Breast epithelium (tissue), 4 donors: ENCODE data around the gene FAM78B. TPM values are rescaled to one million over a fixed set of nuclear protein-coding genes. Genes with fewer than 3 reads are reported as not detected.

Source experiments
- DNase-seq, 2 donors: peaks; one replicate each; pipeline ENCODE4 v3.0.0-alpha.2; 2019; ENCODE audit warnings: low spot score in 2 of 2
- H3K27ac ChIP-seq, 2 donors: fragments of 200-600 bp; sonication (generic) in 1 of 2; one replicate each; pipeline ENCODE4 v1.5.1; 2016 to 2019; ENCODE audit warnings: mild to moderate bottlenecking in 1 of 2
- H3K27me3 ChIP-seq, 2 donors: fragments of 200-600 bp; sonication (generic) in 1 of 2; one replicate each; pipeline versions ENCODE4 v1.5.1 to v1.6.0; 2017 to 2019; ENCODE audit warnings: control low read depth in 1 of 2, mild to moderate bottlenecking in 1 of 2
- H3K36me3 ChIP-seq: fragments of 200-600 bp; one replicate; pipeline ENCODE4 v1.5.1; 2019
- H3K4me1 ChIP-seq, 2 donors: fragments of 200-600 bp; sonication (generic); one replicate each; pipeline ENCODE4 v1.5.1; 2016 to 2019; ENCODE audit warnings: control low read depth in 1 of 2
- H3K4me3 ChIP-seq, 3 donors: fragments of 200-600 bp; sonication (generic); 1 replicate in 2 of 3; 2 replicates in 1 of 3; pipeline ENCODE4 v1.5.1; 2016 to 2019; ENCODE audit warnings: mild to moderate bottlenecking in 3 of 3, moderate library complexity in 2 of 3
- H3K9me3 ChIP-seq, 2 donors: fragments of 200-600 bp; sonication (generic) in 1 of 2; one replicate each; pipeline ENCODE4 v1.5.1; 2016 to 2019; ENCODE audit warnings: control low read depth in 1 of 2
- CTCF ChIP-seq, 3 donors: fragments of 450-650 bp; IDR thresholded peaks; one replicate each; pipeline ENCODE4 v1.5.1; 2016 to 2017; ENCODE audit warnings: antibody characterized with exemption in 3 of 3, mild to moderate bottlenecking in 3 of 3, moderate library complexity in 3 of 3
- POLR2A ChIP-seq: fragments of 450-650 bp; IDR thresholded peaks from one replicate; pipeline ENCODE4 v1.6.1; 2016; ENCODE audit warnings: antibody characterized with exemption, mild to moderate bottlenecking, moderate library complexity
- POLR2AphosphoS5 ChIP-seq, 3 donors: sonication (generic); formaldehyde crosslinking; IDR thresholded peaks; one replicate each; pipeline ENCODE4 v1.6.1; 2017; ENCODE audit warnings: antibody characterized with exemption in 3 of 3
- intact Hi-C: fragments of 100-400 bp; cut with DNase I; formaldehyde crosslinking; loops from one replicate; pipeline ENCODE4 v1.15.1; 2023; ENCODE audit warnings: low total_unique reads
- total RNA-seq, 3 donors: library from RNA; depleted of rRNA; stranded (reverse); fragments of >200 nt; gene quantifications; one replicate each; pipeline ENCODE4 v1.1.0, GENCODE V29; 2016

The FAM78B gene
- total RNA-seq, 3 donors from 2014 or later, result 0.98 to 3.2 (median 1.2) TPM

- Histone ChIP-seq H3K27me3 (no peaks in the 10 kb centered on the region), H3K4me3 (no peak overlapping the region), H3K36me3 (no peaks in the 10 kb centered on the region), H3K4me1 (no peaks in the 10 kb centered on the region), H3K27ac (no peak overlapping the region), H3K9me3 (no peaks in the 10 kb centered on the region)
- intact Hi-C loops, result no loop called here
- DNase-seq, result no peak
- no peak for TF ChIP-seq POLR2AphosphoS5 (IDR thresholded peaks at IDR 0.05)
- no peak for TF ChIP-seq POLR2A
- no peak for TF ChIP-seq CTCF (IDR thresholded peaks at IDR 0.05)
These were observed 26.4 kb upstream of the FAM78B start for GRCh38 chr1:166193057-166193698.

- no peak overlapping the region for H3K27ac ChIP-seq
- H3K4me3 ChIP-seq, result no peak overlapping the region
- H3K9me3 ChIP-seq, result no peaks in the 10 kb centered on the region
- no peaks in the 10 kb centered on the region for H3K36me3 ChIP-seq
- no peak for DNase-seq
- no peak for TF ChIP-seq POLR2AphosphoS5 (IDR thresholded peaks at IDR 0.05)
- TF ChIP-seq POLR2A, result no peak
- TF ChIP-seq CTCF (IDR thresholded peaks at IDR 0.05), result no peak
- no peaks in the 10 kb centered on the region for H3K27me3 ChIP-seq
- H3K4me1 ChIP-seq, result no peaks in the 10 kb centered on the region
- intact Hi-C loops, result no loop called here
These were observed 23.6 kb upstream of the FAM78B start for GRCh38 chr1:166190400-166190799.

- Histone ChIP-seq H3K4me3 (no peak overlapping the region), H3K9me3 (no peaks in the 10 kb centered on the region), H3K36me3 (no peaks in the 10 kb centered on the region), H3K27ac (no peak overlapping the region), H3K27me3 (no peaks in the 10 kb centered on the region), H3K4me1 (no peaks in the 10 kb centered on the region)
- DNase-seq, result no peak
- no peak for TF ChIP-seq POLR2AphosphoS5 (IDR thresholded peaks at IDR 0.05)
- no peak for TF ChIP-seq POLR2A
- no peak for TF ChIP-seq CTCF (IDR thresholded peaks at IDR 0.05)
- intact Hi-C loops, result no loop called here
These were observed 22.3 kb upstream of the FAM78B start for GRCh38 chr1:166189126-166189525.

GRCh38 chr1:166185526-166185925 lies 18.7 kb upstream of the FAM78B start:
- Histone ChIP-seq H3K36me3 (no peaks in the 10 kb centered on the region), H3K9me3 (no peaks in the 10 kb centered on the region), H3K27ac (no peak overlapping the region), H3K4me1 (no peaks in the 10 kb centered on the region), H3K27me3 (no peaks in the 10 kb centered on the region), H3K4me3 (no peak overlapping the region)
- intact Hi-C loops, result no loop called here
- no peak for DNase-seq
- TF ChIP-seq CTCF (IDR thresholded peaks at IDR 0.05) (no peak), POLR2AphosphoS5 (IDR thresholded peaks at IDR 0.05) (no peak), POLR2A (no peak)

GRCh38 chr1:166184897-166185296 lies 18.1 kb upstream of the FAM78B start:
- intact Hi-C loops, result loop anchor here (5.0 kb wide), 1 partner anchor 242 kb away; no protein-coding TSS in a partner anchor
- TF ChIP-seq POLR2A (no peak), CTCF (IDR thresholded peaks at IDR 0.05) (no peak), POLR2AphosphoS5 (IDR thresholded peaks at IDR 0.05) (no peak)
- Histone ChIP-seq H3K27ac (no peak overlapping the region), H3K4me1 (no peaks in the 10 kb centered on the region), H3K9me3 (no peaks in the 10 kb centered on the region), H3K4me3 (no peak overlapping the region), H3K27me3 (no peaks in the 10 kb centered on the region), H3K36me3 (no peaks in the 10 kb centered on the region)
- DNase-seq, result no peak
